Lung (tissue), 12 donors: Measurements from ENCODE around the gene SYNE4. TPM values are rescaled to one million over a fixed set of nuclear protein-coding genes. Genes with fewer than 3 reads are reported as not detected.

ENCODE experiments used
- ATAC-seq: fragments of 200-7000 bp; cut with Tn5 transposase; one replicate; pipeline ENCODE4 v1.9.1; 2020; ENCODE audit warnings: moderate number of reproducible peaks; ENCODE audit not compliant: insufficient read depth, low FRiP score
- DNase-seq, 3 donors: peaks; one replicate each; pipeline ENCODE4 v3.0.0-alpha.2; 2013 to 2017
- H3K27ac ChIP-seq, 2 donors: one replicate each; pipeline ENCODE4 v1.5.1; 2013; ENCODE audit warnings: mild to moderate bottlenecking in 2 of 2, moderate library complexity in 2 of 2, control low read depth in 1 of 2, inconsistent platforms in 1 of 2, low read depth in 1 of 2, low read length in 1 of 2
- H3K27me3 ChIP-seq, 3 donors: one replicate each; pipeline ENCODE4 v1.5.1; 2013; ENCODE audit warnings: low read length in 2 of 3; ENCODE audit not compliant: control insufficient read depth in 3 of 3, insufficient read depth in 3 of 3
- H3K36me3 ChIP-seq, 4 donors: one replicate each; pipeline ENCODE4 v1.5.1; 2013; ENCODE audit warnings: low read length in 4 of 4, mild to moderate bottlenecking in 1 of 4, moderate library complexity in 1 of 4; ENCODE audit not compliant: control insufficient read depth in 4 of 4, insufficient read depth in 4 of 4
- H3K4me1 ChIP-seq, 5 donors: one replicate each; pipeline ENCODE4 v1.5.1; 2013; ENCODE audit warnings: low read length in 5 of 5, mild to moderate bottlenecking in 2 of 5, moderate library complexity in 1 of 5; ENCODE audit not compliant: control insufficient read depth in 5 of 5, insufficient read depth in 5 of 5
- H3K4me3 ChIP-seq: one replicate; pipeline ENCODE4 v1.5.1; 2013; ENCODE audit warnings: mild to moderate bottlenecking, control low read depth, moderate library complexity
- H3K9ac ChIP-seq, 2 donors: one replicate each; pipeline ENCODE4 v1.5.1; 2013; ENCODE audit warnings: low read length in 2 of 2, control low read depth in 1 of 2; ENCODE audit not compliant: insufficient read depth in 1 of 2
- H3K9me3 ChIP-seq, 4 donors: one replicate each; pipeline ENCODE4 v1.5.1; 2013; ENCODE audit warnings: low read length in 3 of 4, mild to moderate bottlenecking in 1 of 4, moderate library complexity in 1 of 4; ENCODE audit not compliant: control insufficient read depth in 4 of 4, insufficient read depth in 3 of 4
- WGBS, 2 donors: extraction: QIAGEN DNeasy Blood & Tissue Kit; methylation state at CpG; one replicate each; pipeline ENCODE4 v1.1.7; 2013; 5-methylcytosine and 5-hydroxymethylcytosine counted together
- polyA plus RNA-seq, 2 donors: library from polyadenylated mRNA; stranded (reverse); fragments of 200-250 nt; gene quantifications; one replicate each; pipeline ENCODE4 v1.2.1, GENCODE V29; 2013
- total RNA-seq, 2 donors: library from RNA; depleted of rRNA in 1 of 2; stranded (reverse); fragments of >200 nt in 1 of 2; gene quantifications; one replicate each; pipeline ENCODE4 v1.2.1, GENCODE V29; 2014 to 2021
- TF ChIP-seq, protein P1 (sequence below): IDR thresholded peaks from 2 replicates; pipeline ENCODE4 v1.5.1; 2012; ENCODE audit warnings: mild to moderate bottlenecking; ENCODE audit errors: control extremely low read depth, extremely low read depth
- donor health status: control.
- donor health status: control.
- donor health status: Bipolar disorder and iron deficiency.
- donor health status: healthy.
- donor health status: DM: yes; HTN: yes; CAD: no.

The SYNE4 gene
- total and polyA plus RNA-seq, 4 donors = 8.0 to 19.2 (median 11.6) TPM

DNA sequence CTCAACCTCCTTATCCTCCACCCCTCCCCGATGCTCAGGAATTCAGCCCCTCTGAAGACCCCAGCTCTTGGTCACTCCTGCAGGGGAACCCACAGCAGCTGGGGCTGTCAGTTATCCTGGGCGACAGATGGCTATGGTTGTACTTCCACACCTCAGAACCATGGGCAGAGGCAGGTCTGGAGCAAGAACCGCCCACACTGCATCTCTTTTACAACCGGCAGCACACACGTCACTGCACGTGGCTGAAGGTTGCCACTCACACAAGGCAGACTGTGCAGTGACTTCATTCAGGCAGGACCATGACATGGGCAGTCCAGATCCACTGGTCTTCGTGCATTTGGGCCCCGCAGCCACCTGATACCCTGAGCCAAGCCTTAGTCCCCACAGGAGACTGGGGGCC, 35.1 kb downstream of the SYNE4 start:
- peaks cover 0 to 2% (median 0%) of the 10 kb centered on the region in 4 donors for H3K9me3 ChIP-seq
- no peak overlapping the region for H3K4me3 ChIP-seq
- H3K4me1 ChIP-seq = no peaks in the 10 kb centered on the region
- no peaks in the 10 kb centered on the region for H3K36me3 ChIP-seq
- H3K27me3 ChIP-seq = peaks cover 0 to 2% (median 0%) of the 10 kb centered on the region in 3 donors
- 38% methylated on average over 8 of the region's 8 CpGs for WGBS, 2 donors
- TF ChIP-seq, protein P1, sequence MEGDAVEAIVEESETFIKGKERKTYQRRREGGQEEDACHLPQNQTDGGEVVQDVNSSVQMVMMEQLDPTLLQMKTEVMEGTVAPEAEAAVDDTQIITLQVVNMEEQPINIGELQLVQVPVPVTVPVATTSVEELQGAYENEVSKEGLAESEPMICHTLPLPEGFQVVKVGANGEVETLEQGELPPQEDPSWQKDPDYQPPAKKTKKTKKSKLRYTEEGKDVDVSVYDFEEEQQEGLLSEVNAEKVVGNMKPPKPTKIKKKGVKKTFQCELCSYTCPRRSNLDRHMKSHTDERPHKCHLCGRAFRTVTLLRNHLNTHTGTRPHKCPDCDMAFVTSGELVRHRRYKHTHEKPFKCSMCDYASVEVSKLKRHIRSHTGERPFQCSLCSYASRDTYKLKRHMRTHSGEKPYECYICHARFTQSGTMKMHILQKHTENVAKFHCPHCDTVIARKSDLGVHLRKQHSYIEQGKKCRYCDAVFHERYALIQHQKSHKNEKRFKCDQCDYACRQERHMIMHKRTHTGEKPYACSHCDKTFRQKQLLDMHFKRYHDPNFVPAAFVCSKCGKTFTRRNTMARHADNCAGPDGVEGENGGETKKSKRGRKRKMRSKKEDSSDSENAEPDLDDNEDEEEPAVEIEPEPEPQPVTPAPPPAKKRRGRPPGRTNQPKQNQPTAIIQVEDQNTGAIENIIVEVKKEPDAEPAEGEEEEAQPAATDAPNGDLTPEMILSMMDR = no peak
- no peak overlapping the region for H3K27ac ChIP-seq
- ATAC-seq = no peak
- DNase-seq = no peak
- H3K9ac ChIP-seq = no peak overlapping the region

DNA sequence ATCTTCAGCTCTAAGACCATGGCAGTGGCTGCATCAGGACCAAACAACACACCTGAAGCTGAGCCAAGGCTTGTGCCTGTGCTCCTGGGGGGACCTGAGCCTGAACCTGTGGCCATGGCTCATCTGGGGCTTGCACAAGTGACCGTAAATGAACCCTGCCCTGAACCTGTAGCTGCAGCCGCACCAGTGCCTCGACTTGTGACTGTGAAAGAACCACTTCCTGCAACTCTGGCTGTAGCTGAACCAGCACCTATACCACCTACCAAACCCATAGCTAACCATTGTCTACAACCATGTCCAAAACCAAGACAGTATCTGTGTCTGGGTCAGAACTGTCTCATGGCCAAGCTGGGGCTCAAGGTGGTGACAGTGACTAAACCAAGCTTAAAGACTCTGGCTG, 41.8 kb downstream of the SYNE4 start:
- no peaks in the 10 kb centered on the region for H3K36me3 ChIP-seq
- DNase-seq (no peak), ATAC-seq (no peak)
- H3K9ac ChIP-seq = no peak overlapping the region
- TF ChIP-seq, protein P1 = no peak
- peaks cover 0 to 2% (median 0%) of the 10 kb centered on the region in 4 donors for H3K9me3 ChIP-seq
- no peak overlapping the region for H3K4me3 ChIP-seq
- no peak overlapping the region for H3K27ac ChIP-seq
- WGBS, 2 donors = 76 to 87% methylated on average over 3 of the region's 3 CpGs
- no peaks in the 10 kb centered on the region for H3K4me1 ChIP-seq
- H3K27me3 ChIP-seq = peaks cover 0 to 3% (median 0%) of the 10 kb centered on the region in 3 donors

DNA sequence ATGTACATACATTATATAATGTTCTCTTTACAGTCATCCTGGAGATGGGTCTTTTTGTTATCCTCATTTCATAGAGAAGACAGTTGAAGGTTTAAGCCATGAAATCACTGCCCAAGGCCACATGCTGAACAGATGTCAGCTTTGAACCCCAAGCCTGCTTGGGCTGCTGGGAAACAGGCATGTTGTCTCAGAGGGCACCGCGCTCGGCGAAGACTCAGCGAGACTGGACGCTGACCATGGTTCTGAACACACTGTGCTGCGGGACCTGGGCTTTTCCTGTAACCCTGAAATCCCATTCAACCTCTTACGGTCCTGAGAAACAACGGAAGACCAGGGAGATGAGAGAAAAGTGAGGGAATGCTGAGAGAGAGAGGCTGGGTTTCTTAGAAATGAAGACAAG, 45.1 kb downstream of the SYNE4 start:
- no peak overlapping the region for H3K4me3 ChIP-seq
- H3K4me1 ChIP-seq = peaks cover 0 to 5% (median 0%) of the 10 kb centered on the region in 5 donors
- H3K9me3 ChIP-seq = peaks cover 0 to 2% (median 0%) of the 10 kb centered on the region in 4 donors
- H3K9ac ChIP-seq = no peak overlapping the region
- ATAC-seq = no peak
- no peaks in the 10 kb centered on the region for H3K36me3 ChIP-seq
- TF ChIP-seq, protein P1 = no peak
- H3K27ac ChIP-seq = no peak overlapping the region
- H3K27me3 ChIP-seq = peaks cover 0 to 20% (median 13%) of the 10 kb centered on the region in 3 donors
- peak; percentile 73 to 83 (median 74) for DNase-seq
- 5 to 10% methylated on average over 9 of the region's 9 CpGs for WGBS, 2 donors

DNA sequence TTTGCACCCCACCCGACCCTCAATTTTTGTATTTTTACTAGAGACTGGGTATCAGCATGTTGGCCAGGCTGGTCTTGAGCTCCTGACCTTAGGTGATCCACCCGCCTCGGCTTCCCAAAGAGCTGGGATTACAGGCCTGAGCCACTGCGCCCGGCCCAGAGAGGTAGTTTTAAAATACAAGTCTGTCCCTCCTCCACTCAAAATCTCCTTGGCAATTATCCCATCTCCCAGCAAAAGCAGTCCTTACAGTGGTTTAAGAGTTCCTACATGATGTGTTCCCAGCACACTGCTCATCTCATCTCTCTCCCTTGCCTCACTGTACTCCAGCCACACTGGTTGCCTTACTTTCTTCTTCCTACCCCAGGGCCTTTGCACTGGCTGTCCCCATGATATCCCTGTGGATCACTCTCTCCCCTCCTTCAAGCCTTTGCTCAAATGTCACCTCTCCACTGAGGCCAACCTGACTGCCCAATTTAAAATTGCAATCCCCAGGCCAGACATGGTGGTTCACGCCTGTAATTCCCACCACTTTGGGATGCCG, 48.1 kb downstream of the SYNE4 start:
- TF ChIP-seq, protein P1 = no peak
- 82 to 89% methylated on average over 7 of the region's 7 CpGs for WGBS, 2 donors
- DNase-seq = no peak

More for the DNA sequence above, 48.1 kb downstream of the SYNE4 start:
- no peak overlapping the region for H3K27ac ChIP-seq
- peaks cover 0 to 31% (median 16%) of the 10 kb centered on the region in 3 donors for H3K27me3 ChIP-seq
- H3K36me3 ChIP-seq = no peaks in the 10 kb centered on the region
- H3K4me3 ChIP-seq = no peak overlapping the region
- peaks cover 0 to 2% (median 0%) of the 10 kb centered on the region in 4 donors for H3K9me3 ChIP-seq
- ATAC-seq = no peak
- peaks cover 0 to 5% (median 0%) of the 10 kb centered on the region in 5 donors for H3K4me1 ChIP-seq
- no peak overlapping the region for H3K9ac ChIP-seq
